Right hindlimb (tissue), 1 donor: ENCODE measurements around the gene SPATS2.
"Not testable (repeated sequence)": the region's sequence is repeated elsewhere in the genome, so short reads cannot be mapped to it uniquely, and the experiment has no call there.

Source experiments
- DNase-seq: peaks from one replicate; pipeline ENCODE4 v3.0.0-alpha.2; 2018

Gene SPATS2

DNA sequence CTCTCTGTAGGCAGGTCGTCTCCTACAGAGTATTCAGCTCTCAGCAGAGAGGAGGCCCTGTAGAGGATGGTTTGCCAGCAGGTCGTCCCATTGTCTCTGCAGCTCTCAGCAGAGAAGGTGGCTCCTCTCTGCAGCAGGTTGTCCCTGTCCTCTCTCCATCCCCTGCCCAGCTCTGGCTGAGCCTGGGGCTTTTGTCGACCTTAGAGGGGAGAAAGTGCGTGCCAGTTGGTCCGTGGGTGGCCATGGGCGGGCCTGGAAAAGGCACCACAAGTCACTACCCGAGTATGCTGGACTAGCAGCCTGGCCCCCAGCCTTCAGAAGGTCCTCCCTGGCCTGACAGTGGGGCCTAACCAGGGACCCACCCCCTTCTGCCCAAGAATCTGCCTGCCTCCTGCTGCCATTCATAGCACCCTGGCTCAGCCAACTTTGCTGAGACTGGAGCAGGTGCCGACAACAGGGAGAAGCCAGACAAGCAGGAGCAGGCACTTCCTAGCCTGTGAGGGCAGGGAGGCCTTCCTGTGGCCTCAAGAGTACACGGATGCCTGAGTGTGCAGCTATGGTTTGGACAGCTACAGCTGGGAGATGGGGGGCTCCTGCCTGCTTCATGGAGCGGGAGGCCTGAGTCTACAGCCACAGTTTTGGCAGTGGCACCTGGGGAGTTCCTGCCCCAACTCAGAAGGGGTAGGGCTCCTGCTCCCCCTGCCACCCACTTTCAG lies 111.8 kb downstream of the SPATS2 start:
- no peak for DNase-seq

DNA sequence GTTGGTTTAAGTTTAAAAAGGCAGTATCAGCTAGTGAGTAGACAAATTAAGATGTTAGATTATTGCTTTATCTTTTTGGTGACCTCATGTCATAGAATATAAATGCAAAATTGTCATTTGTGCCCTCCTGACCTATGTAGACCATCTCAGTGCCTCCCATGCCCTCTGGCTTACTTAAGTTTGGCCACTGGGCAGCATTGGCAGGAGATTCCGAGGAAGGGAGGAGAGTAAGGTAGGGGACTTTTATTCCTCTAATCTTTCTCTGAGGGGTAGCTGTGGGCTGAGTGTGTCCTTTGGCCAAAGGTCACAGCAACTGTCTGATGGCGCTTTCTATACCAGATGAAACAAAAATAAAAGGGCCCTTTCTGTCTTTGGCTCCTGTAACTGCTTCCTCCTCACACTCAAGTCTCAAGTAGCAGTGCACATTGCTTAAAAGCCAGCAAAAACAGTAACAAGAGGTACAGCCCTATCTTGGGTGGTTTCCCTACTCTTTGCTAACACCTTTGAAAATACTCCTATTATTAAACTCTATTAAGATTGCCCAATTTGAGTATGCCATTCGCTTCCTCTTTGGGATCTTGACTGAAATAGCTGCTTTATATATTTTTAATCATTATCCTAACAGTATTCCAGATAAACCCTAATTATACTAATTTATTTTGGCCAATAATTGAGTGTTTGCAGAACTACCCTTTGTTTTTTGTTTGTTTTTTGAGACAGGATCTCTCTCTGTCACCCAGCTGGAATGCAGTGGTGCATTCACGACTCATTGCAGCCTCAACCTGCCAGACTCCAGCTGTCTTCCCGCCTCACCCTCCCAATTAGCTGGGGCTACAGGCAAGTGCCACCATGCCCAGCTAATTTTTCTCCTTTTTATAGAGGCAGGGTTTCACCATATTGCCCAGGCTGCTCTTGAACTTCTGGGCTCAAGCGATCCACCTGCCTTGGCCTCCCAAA lies 115.1 kb downstream of the SPATS2 start:
- DNase-seq, result no peak

DNA sequence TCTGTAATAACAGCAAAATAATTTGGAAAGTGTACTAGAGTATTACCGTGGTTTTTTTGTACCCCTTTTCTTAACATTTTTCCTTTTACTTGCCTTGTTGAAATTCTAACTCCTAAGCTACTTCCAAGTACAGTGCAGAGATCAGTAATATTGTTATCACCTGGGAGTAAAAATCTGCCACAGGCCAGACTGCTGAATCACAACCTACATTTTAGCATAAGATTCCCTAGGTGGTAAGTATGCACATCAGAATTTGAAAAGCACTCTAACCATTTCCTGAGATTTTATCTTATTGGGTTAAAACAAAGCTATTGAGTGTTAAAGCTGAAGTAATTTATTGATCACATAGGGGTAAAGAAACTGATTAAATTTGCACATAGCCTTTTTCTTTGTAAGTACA lies 116.4 kb downstream of the SPATS2 start:
- DNase-seq, result no peak

DNA sequence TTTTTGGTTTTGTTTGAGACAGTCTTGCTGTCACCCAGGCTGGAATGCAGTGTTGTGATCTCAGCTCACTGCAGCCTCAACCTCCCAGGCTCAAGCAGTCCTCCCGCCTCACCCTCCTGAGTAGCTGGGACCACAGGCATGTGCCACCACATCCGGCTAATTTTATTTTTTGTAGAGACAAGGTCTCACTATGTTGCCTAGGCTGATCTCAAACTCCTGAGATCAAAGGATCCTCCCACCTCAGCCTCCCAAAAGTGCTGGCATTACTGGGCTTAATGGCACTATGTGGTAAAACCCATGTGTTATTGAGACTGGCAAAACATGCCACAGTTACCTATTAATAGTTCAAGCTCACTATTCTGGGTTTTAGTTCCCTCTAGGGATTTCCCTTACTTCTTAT lies 120.3 kb downstream of the SPATS2 start:
- no peak for DNase-seq

DNA sequence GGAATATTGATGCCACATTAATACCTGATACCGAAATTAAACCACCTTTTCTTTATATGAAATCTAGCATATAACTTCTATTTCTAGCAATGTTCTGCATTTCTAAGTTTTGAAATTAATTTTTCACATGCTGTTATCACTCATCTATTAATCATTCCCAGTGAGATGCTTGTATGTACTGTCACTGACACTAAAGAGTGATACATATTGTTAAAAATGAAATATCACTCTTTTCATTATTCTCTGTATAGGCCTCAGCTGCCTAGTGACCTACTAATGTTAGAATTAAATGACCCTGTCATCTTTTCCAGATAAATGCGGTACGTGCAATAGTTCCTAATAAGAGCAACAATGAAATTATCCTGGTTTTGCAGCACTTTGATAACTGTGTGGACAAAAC lies 121.9 kb downstream of the SPATS2 start:
- no peak for DNase-seq

DNA sequence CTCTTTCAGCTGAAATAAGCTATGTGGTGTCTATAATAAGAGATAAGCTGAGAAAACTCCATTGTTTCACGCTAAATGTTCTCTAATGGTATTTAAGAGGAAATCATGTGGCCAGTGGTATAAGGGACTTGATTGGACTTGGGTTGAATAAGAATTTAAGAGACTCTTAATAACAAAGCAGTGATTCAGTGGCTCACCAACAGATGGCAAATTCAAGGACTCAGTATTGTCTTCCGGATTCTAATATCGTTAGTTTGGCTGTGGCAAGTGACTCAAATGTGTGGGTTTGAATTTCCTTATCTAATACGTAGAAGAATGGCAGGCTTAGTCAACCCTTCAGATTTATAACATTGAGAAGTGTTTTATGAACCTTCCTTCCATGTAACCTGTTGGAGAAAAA lies 122.5 kb downstream of the SPATS2 start:
- no peak for DNase-seq

DNA sequence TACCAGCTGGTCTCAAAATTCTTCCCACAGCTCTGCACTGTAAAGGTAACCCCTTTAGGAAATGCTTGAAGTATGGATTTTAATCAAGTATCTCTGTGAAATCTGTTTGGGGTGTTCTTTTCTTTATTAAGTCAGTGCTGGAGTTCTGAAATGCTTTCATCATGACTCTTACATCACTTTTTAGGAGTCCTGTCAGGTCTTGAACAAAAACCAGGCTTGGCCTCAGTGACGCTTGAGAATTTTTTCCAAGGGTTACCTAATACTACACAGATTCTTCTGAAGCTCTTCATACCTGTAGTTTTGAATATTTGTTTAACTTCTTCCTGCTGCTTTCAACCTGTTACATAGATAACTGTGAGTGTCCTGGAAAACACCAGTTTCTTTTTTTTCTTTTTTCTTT lies 124.6 kb downstream of the SPATS2 start:
- no peak for DNase-seq

DNA sequence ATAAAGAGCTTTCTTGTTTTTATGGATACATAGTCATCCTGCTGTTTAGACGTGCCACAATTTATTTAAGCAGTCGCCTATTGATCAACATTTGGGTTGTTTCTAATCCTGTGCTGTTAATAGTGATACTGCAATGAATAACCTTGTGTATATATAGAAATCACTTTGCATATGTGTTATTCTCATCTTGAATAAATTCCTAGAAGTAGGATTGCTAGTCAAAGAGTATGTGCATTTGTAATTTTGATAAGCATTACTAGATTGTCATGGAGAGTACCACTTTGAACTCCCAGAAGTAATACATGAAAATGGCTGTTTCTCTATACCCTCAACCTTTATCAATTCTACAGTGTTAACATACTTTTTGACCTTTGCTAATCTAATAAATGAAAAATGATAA lies 126.6 kb downstream of the SPATS2 start:
- DNase-seq, result no peak

DNA sequence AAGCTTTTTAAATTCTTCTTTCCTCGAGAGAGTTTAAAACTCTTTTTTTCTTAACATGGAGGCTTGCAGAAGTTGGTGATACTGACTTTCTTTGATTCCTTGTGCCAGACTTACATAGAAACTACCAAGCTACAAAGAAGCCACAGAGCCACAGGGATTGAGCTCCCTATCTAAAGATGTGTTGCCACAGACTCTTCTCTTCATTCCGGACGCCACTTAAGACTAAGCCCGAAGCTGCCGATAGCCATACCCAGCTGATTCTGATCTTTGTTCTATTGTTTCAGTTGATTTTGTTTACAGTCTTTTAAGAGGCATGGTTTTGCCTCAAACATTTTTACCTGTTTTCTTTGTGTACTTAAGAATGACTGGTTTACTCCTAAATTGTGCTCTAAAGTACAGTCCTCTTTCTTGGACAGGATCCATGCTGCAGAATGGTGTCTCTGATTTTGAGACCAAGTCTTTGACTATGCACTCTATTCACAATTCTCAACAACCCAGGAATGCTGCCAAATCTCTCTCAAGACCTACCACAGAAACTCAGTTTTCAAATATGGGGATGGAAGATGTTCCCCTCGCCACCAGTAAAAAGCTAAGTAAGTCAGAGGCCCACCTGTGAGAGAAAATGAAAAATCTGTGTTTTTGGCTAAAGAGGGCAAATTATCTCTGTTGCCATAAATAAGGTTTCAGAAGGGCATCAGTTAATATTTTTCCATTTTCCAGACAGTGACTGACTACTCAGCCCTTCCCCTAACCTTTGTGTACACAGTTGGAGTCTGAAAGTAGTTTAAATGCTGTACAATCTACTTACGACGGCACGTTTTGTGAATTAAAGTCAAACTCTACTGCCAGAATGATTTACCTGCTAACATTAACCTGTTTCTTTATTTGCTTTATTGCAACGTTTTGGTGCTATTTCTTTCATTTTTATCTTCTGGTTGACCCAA lies 129.4 kb downstream of the SPATS2 start:
- DNase-seq, result no peak

DNA sequence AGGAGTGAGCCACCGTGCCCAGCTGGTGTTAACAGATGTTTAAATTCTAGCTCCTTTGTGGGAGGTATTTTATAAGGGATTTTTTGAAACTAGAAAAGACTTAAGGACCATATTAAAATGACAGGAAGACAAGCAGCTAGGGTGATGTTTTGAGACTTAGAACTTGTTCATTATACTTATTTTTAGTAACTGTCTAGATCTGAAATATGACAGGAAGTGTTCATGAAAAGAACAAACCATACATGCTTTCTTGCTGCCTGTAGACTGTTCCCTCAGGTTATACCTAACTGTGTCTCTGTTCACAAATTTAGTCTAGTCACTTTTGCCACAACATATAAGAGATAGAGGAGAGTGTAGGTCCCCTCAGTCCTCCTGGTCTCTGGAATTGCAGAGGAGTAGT lies 134.6 kb downstream of the SPATS2 start:
- DNase-seq, result no peak

DNA sequence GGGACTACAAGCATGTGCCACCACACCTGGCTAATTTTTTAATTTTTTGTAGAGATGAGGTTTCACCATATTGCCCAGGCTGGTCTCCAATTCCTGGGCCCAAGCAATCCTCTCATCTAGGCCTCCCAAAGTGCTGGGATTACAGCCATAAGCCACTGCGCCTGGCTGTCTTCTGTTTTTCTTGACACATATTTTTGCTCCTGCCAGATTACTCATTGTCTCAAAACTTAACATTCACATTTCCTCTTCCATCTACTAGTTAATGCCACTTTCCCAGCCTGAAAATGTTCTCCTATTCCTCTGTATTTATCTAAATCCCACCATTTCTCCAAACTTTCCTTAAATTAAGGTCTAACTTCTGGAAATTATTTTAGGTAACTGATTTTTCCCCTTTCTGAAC lies 135.3 kb downstream of the SPATS2 start:
- no peak for DNase-seq

DNA sequence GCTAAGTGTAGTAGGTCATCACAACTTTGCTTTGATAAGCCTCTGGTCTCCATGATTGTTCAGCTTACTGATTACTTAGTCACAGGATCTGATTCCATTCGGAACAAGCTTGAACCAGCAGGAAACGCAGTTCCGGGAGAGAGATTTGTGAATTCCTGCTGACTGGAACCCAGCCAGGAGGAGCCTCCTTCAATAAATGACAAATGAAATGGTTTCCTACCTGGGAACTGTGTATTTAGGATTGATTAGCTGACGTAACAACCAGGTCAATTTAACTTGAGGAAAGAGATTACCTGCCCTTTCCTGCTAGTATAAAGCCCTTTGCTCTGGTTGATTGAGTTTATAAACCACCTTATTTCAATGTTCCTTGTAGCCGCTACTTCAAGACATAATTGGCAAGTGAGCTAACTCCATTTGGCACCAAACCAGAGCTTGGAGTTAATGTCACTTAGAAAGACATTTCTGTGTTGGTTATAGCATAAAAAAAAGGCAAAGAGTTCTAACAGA lies 136.5 kb downstream of the SPATS2 start:
- DNase-seq, result no peak

DNA sequence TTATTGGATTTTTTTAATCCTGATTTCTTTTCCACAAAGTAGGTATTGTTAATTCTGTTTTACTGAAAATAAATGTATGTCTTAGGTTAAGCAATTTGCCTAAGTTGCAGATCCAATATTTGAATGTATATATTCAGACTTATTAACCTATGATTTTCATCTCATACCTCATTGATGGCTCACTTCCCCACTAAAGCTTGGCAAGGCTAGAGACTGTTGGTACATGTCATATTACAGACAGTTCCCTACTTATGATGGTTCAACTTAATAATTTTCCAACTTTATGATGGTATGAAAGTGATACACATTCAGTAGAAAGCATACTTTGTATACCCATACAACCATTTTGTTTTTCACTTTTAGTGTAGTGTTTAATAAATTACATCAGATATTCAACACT lies 138.4 kb downstream of the SPATS2 start:
- DNase-seq, result no peak

DNA sequence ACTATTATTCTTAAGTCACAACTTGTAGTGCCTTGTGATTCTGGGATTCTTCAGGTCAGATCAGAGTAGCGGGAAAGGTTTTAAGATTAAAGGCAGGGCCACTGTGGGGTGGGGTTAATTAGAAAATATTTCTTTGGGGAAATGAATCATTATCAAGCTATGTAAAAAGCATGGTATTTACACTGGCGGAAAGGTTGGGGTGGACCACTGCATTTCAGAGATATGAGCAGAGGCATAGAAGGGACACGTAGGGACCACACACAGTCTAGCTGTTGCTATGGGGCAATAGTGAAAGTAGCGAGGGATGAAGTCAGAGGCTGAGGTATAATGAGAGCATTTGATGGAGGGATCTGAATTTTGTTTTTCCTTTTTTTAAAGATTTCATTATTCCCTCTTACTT lies 139.9 kb downstream of the SPATS2 start:
- DNase-seq, result no peak

DNA sequence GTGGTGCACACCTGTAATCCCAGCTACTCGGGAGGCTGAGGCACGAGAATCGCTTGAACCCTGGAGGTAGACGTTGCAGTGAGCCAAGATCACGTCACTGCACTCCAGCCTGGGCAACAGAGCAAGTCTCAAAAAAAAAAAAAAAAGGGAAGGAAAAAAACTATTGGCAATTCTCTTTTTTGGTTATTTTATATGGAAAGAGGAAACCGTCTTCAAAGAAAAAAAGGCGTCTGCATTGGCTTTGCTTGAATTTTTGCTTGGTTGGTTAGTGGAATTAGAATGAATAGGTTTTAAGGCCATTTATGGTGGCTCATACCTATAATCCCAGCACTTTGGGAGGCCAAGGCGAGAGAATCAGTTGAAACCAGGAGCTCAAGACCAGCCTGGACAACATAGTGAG lies 142.4 kb downstream of the SPATS2 start:
- not testable (repeated sequence) for DNase-seq

DNA sequence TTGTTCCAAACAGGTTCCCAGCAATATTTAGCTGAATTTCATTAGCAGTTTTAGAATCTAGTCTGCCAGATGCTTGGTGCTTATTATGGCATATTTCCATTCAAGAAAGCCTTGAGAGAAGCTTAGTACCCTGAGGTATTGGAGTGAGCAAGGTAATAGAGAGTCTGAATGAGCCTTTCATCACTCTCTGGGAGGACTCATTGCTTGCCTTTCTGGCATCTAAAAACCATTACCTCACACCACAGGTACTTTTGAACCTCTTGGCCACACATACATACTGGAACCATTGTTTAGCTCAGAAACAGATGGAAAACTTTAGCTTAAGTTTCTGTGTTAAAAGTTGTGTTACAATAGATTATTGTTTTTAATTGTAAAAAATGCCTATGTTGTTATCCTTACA lies 144.1 kb downstream of the SPATS2 start:
- no peak for DNase-seq

DNA sequence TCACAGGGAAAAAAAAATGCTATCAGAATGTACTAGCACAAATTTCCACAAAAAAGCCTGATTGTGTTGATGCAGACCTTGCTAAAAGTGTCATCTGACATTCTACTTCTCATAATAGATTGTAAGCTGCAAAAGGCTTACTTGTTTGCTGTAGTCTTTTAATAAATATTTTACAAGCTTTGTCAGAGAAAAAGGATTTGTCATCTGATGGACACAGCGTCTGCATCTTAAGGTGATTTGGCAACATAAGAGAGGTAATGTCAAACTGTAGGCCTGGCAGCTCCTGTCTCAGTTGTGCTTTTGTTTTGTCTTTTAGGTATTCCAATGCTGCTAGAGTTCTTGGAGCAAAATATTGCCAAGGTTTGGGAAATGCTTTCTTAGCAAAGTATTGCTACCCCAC lies 145.3 kb downstream of the SPATS2 start:
- no peak for DNase-seq

DNA sequence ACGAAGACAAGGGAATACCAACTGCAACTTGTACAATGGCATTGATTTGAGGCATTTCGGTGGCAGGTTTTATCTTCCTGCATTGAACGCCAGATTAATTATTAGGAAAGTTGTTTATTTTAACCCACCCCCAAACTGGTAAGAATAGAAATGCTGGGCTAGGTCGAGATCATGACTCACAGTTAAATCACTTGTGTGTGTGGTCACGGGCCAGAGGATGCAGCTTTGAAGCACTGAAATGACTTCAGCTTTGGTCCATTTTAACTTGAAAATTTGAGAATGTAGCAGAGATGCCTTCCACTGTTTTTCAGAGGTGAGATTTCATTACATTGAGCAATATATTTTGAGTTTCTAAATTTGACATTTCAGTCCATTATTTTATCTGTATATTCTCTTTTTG lies 148.0 kb downstream of the SPATS2 start:
- no peak for DNase-seq

DNA sequence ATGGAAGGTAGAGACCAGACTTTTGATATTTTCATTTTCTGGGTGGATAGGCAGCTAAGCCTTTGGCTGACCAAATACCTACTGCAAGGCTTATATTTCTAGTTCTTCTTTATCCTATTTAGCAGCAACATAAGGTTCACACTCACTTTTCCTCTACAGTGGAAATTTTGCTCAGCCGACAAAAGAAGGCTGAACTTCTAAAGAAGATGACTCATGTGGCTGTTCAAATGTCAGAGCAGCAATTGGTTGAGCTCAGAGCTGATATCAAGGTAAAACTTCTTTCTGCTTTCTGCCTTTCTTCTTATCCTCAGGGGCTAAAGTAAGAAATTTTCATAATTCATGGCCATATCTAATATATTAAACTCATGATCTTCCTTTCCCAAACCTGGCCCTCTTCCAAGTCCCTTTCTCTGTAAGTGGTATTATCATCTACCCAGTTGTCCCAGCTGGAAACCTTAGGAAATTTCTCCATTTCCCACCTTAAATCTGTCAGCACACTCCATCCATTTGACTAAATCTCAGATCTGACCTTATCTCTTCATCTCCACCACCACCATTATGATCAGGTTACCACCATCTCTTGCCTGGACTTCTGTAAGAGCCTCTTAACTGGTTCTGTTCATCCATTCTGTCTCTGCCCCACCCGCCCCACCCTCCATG lies 151.8 kb downstream of the SPATS2 start:
- DNase-seq, result no peak

DNA sequence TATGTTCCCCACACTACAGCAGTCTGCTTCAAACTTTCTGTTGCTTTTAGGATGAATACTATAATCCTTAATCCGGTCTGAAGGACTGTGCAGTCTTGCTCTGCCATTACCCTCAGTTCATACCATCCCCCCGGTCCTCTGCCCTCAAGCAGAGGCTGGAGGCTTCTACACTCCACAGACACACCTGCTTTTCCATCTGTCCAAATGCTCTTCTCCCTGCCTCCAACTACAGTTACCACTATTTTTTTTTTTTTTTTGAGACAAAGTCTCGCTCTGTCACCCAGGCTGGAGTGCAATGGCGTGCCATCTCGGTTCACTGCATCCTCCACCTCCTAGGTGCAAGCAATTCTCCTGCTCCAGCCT lies 152.3 kb downstream of the SPATS2 start:
- no peak for DNase-seq

DNA sequence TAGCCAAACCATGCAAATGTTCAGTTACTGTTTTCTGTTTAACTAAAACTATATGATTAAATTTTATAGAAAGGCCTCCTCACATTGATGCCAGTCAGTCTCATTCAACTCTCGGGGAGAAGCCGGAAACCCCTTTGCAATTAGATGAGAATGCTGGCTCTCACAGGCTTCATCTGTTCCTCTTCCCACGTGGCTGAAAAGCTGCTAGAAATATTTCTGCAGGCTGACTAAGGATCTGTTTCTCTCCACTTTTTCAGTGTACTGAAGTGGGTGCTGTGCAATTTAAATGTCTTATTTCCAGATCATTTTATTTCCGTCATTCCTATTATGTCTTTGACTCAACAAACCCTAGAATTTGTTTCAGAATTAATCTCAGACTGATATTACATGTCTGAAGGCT lies 154.1 kb downstream of the SPATS2 start:
- DNase-seq, result no peak

DNA sequence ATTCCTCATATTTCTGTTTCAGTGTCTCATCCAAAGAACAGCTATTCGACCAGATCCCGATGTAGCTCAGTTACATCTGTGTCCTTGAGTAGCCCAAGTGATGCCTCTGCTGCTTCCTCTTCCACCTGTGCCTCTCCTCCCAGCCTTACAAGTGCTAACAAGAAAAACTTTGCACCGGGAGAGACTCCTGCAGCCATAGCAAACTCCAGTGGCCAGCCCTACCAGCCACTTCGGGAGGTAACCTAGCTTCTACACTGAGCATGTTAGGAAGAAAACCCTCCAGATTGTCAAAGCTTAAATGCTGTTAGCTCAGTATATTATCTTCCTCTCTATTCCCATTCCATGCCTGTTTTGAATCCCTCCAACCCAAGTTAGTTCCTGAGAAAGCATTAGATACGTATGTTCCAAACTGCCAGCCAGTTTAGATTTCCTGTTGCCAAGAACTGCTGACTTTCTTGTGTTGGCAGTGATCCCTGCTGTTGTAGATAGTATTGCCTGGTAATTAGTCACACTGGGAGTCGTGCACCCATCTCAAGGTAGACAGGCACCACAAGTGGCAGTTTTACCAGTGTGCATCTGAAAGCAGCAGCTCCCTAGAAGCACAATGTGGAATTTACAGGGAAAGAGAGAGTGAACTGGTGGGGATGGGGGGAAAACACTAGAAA lies 157.5 kb downstream of the SPATS2 start:
- no peak for DNase-seq
